HCT116 (cell line): Measurements from ENCODE around the gene ZC3H12D. TPM values are rescaled to one million over a fixed set of nuclear protein-coding genes. Genes with fewer than 3 reads are reported as not detected.

Experiments used
- ATAC-seq: fragments of 200-7000 bp; cut with Tn5 transposase; 2 replicates; pipeline ENCODE4 v1.9.1; 2020; ENCODE audit warnings: mild to moderate bottlenecking, moderate library complexity
- BruUV-seq: library from RNA; stranded (reverse); fragments of 400-500 nt; replicated peaks from 2 replicates; lab custom pipeline; 2021; lab: Mats Ljungman, UMichigan
- CTCF ChIA-PET: fragments of 300-600 bp; sonication (Branson Sonifier 250); formaldehyde crosslinking; loops from one replicate; lab custom pipeline; 2021; ENCODE audit warnings: antibody characterized with exemption; lab: Charles Lee
- POLR2A ChIA-PET: fragments of 300-600, 350-600 bp; sonication (Branson Sonifier 250); formaldehyde crosslinking; loops from one replicate; lab custom pipeline; 2021; ENCODE audit warnings: antibody characterized with exemption; lab: Charles Lee
- RAD21 ChIA-PET, 2 experiments: fragments of 300-600 bp; sonication (Branson Sonifier 250); formaldehyde crosslinking; loops; one replicate each; lab custom pipeline; 2023; ENCODE audit warnings: low total read pairs in 2 of 2; ENCODE audit not compliant: uncharacterized antibody in 2 of 2, unreplicated experiment in 2 of 2, low non-redundant PET in 1 of 2; lab: Charles Lee
- DNase-seq: peaks from one replicate; pipeline ENCODE4 v3.0.0-alpha.2; 2010; ENCODE audit warnings: low read depth, low spot score
- H2AFZ ChIP-seq: fragments of 200-600 bp; shearing (Covaris generic), sonication (generic); 2 replicates; pipeline ENCODE4 v1.6.1; 2017; ENCODE audit warnings: low read depth, mixed run types, mixed read lengths, antibody characterized with exemption, low read length; ENCODE audit not compliant: poor library complexity, severe bottlenecking
- H3K27ac ChIP-seq: 2 replicates; pipeline ENCODE4 v1.5.1; 2012; ENCODE audit warnings: low read depth, low read length
- H3K27me3 ChIP-seq: fragments of 200-600 bp; sonication (generic); 2 replicates; pipeline ENCODE4 v1.6.1; 2016; ENCODE audit warnings: mixed run types, low read length, mixed read lengths; ENCODE audit not compliant: insufficient read depth
- H3K36me3 ChIP-seq, 2 experiments: fragments of 200-500 bp in 1 of 2; fragments of 200-600 bp in 1 of 2; sonication (Bioruptor generic) in 1 of 2; sonication (generic) in 1 of 2; 2 replicates each; pipeline versions ENCODE4 v1.5.1 to v1.6.1; 2014 to 2016; ENCODE audit warnings: low read length in 2 of 2, inconsistent platforms in 1 of 2, mixed read lengths in 1 of 2, mixed run types in 1 of 2; ENCODE audit not compliant: insufficient read depth in 2 of 2, control insufficient read depth in 1 of 2
- H3K4me1 ChIP-seq, 2 experiments: fragments of 200-600 bp in 1 of 2; sonication (generic) in 1 of 2; 2 replicates each; pipeline versions ENCODE4 v1.5.1 to v1.6.1; 2012 to 2017; ENCODE audit warnings: low read length in 2 of 2, inconsistent platforms in 1 of 2, mild to moderate bottlenecking in 1 of 2, mixed read lengths in 1 of 2, mixed run types in 1 of 2, moderate library complexity in 1 of 2; ENCODE audit not compliant: insufficient read depth in 2 of 2, control insufficient read depth in 1 of 2
- H3K4me2 ChIP-seq: fragments of 200-600 bp; sonication (generic); 2 replicates; pipeline ENCODE4 v1.6.1; 2017; ENCODE audit warnings: mixed run types, low read length, mixed read lengths
- H3K4me3 ChIP-seq, 2 experiments: fragments of 200-600 bp in 1 of 2; sonication (generic) in 1 of 2; replicated peaks in 1 of 2; 2 replicates each; pipeline ENCODE4 v1.5.1; 2011 to 2016; ENCODE audit warnings: low read length in 2 of 2, control low read depth in 1 of 2, low read depth in 1 of 2, mild to moderate bottlenecking in 1 of 2, mixed read lengths in 1 of 2, mixed run types in 1 of 2
- H3K79me2 ChIP-seq: fragments of 200-600 bp; sonication (generic); 2 replicates; pipeline ENCODE4 v1.6.1; 2017; ENCODE audit warnings: mild to moderate bottlenecking, mixed run types, low read length, moderate library complexity, mixed read lengths; ENCODE audit not compliant: insufficient read depth
- H3K9ac ChIP-seq: fragments of 200-600 bp; sonication (generic); 2 replicates; pipeline ENCODE4 v1.6.1; 2016; ENCODE audit warnings: low read length, mixed read lengths
- H3K9me2 ChIP-seq: fragments of 200-600 bp; sonication (generic), shearing (Covaris generic); 2 replicates; pipeline ENCODE4 v1.6.1; 2017; ENCODE audit warnings: mixed run types, mild to moderate bottlenecking, moderate library complexity; ENCODE audit not compliant: insufficient read depth
- H3K9me3 ChIP-seq, 2 experiments: fragments of 200-500 bp in 1 of 2; fragments of 200-600 bp in 1 of 2; sonication (Bioruptor generic) in 1 of 2; sonication (generic) in 1 of 2; 2 replicates each; pipeline ENCODE4 v1.6.1; 2014 to 2017; ENCODE audit warnings: low read length in 2 of 2, mixed read lengths in 2 of 2, inconsistent platforms in 1 of 2, low read depth in 1 of 2, mild to moderate bottlenecking in 1 of 2, mixed run types in 1 of 2, moderate library complexity in 1 of 2; ENCODE audit not compliant: control insufficient read depth in 1 of 2, insufficient read depth in 1 of 2
- H4K20me1 ChIP-seq: fragments of 200-600 bp; sonication (generic), shearing (Covaris generic); 2 replicates; pipeline ENCODE4 v1.6.1; 2017; ENCODE audit warnings: mixed run types, mild to moderate bottlenecking, moderate library complexity; ENCODE audit not compliant: insufficient read depth
- CBX3 ChIP-seq: IDR thresholded peaks from 2 replicates; pipeline ENCODE4 v1.6.1; 2012; ENCODE audit warnings: low read depth
- CEBPB ChIP-seq: IDR thresholded peaks from 2 replicates; pipeline ENCODE4 v1.6.1; 2012; ENCODE audit warnings: low read depth
- EGR1 ChIP-seq: IDR thresholded peaks from 2 replicates; pipeline ENCODE4 v1.6.1; 2012; ENCODE audit warnings: low read depth
- ELF1 ChIP-seq: IDR thresholded peaks from 2 replicates; pipeline ENCODE4 v1.6.1; 2012; ENCODE audit warnings: low read depth, borderline replicate concordance
- EZH2phosphoT487 ChIP-seq: fragments of 200-600 bp; IDR thresholded peaks from 2 replicates; pipeline ENCODE4 v1.6.1; 2018; ENCODE audit warnings: antibody characterized with exemption, borderline replicate concordance
- FOSL1 ChIP-seq: IDR thresholded peaks from 2 replicates; pipeline ENCODE4 v1.6.1; 2012; ENCODE audit warnings: low read depth
- JUND ChIP-seq: IDR thresholded peaks from 2 replicates; pipeline ENCODE4 v1.6.1; 2012
- RAD21 ChIP-seq: IDR thresholded peaks from 2 replicates; pipeline ENCODE4 v1.6.1; 2012; ENCODE audit warnings: low read depth, mild to moderate bottlenecking
- SRF ChIP-seq: IDR thresholded peaks from 2 replicates; pipeline ENCODE4 v1.6.1; 2012; ENCODE audit warnings: low read depth
- YY1 ChIP-seq: IDR thresholded peaks from 2 replicates; pipeline ENCODE4 v1.6.1; 2011; ENCODE audit warnings: low read length, low read depth, moderate library complexity, mild to moderate bottlenecking; ENCODE audit not compliant: insufficient replicate concordance; ENCODE audit errors: extremely low read depth
- ZFX ChIP-seq: fragments of 450-650 bp; IDR thresholded peaks from 2 replicates; pipeline ENCODE4 v1.6.1; 2017
- intact Hi-C: fragments of 100-400 bp; cut with micrococcal nuclease; formaldehyde crosslinking; loops from 2 replicates; pipeline ENCODE4 v1.10.0; 2022
- total RNA-seq: library from RNA; stranded (reverse); gene quantifications from one replicate; pipeline ENCODE4 v1.2.1, GENCODE V29; 2021; ENCODE audit not compliant: unreplicated experiment
- TF ChIP-seq, protein P1 (sequence below): IDR thresholded peaks from 2 replicates; pipeline ENCODE4 v1.6.1; 2012; ENCODE audit warnings: low read depth
- TF ChIP-seq, protein P2 (sequence below): IDR thresholded peaks from 2 replicates; pipeline ENCODE4 v1.6.1; 2011; ENCODE audit warnings: mild to moderate bottlenecking, low read length, moderate library complexity; ENCODE audit not compliant: insufficient replicate concordance; ENCODE audit errors: extremely low read depth
- TF ChIP-seq, protein P3 (sequence below): IDR thresholded peaks from 2 replicates; pipeline ENCODE4 v1.6.1; 2012

ZC3H12D gene
- total RNA-seq, 1 experiment from 2014 or later = 0.30 TPM

DNA sequence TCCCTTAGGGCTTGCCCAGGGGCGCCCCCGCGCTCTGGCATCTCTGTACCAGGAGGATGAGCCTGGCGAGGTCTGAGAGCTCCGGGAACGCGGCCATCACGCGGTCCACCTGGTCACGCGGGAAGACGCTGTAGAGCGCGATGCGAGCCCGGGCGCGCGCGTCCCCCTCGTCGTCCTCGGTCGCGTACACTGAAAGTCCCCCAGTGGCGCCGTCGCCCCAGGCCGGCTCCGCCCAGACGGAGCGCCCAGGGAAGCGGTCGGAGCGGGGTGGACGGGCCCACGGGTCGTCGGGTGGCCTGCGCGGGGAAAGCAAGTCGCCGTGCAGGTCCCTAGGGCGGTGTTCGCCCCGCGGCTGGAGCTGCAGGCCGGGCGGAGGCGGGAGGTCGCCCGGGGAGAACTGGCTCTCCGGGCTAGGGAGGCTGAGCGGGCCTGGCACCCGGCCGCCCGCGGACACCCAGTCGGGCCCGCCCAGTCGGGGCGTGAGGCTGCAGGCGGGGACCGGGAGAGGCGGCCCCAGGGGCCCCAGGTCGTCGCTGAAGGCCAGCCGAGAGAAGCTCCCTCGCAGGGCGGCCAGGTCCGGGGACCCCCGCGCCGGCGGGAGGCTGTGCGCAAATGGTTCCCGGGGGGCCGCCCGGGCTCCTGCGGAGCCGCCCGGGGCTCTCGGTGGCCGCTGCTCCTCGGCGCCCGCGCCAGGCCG, 34.0 kb downstream of the ZC3H12D start (continued):
- TF ChIP-seq, protein P1, sequence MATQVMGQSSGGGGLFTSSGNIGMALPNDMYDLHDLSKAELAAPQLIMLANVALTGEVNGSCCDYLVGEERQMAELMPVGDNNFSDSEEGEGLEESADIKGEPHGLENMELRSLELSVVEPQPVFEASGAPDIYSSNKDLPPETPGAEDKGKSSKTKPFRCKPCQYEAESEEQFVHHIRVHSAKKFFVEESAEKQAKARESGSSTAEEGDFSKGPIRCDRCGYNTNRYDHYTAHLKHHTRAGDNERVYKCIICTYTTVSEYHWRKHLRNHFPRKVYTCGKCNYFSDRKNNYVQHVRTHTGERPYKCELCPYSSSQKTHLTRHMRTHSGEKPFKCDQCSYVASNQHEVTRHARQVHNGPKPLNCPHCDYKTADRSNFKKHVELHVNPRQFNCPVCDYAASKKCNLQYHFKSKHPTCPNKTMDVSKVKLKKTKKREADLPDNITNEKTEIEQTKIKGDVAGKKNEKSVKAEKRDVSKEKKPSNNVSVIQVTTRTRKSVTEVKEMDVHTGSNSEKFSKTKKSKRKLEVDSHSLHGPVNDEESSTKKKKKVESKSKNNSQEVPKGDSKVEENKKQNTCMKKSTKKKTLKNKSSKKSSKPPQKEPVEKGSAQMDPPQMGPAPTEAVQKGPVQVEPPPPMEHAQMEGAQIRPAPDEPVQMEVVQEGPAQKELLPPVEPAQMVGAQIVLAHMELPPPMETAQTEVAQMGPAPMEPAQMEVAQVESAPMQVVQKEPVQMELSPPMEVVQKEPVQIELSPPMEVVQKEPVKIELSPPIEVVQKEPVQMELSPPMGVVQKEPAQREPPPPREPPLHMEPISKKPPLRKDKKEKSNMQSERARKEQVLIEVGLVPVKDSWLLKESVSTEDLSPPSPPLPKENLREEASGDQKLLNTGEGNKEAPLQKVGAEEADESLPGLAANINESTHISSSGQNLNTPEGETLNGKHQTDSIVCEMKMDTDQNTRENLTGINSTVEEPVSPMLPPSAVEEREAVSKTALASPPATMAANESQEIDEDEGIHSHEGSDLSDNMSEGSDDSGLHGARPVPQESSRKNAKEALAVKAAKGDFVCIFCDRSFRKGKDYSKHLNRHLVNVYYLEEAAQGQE = no peak
- TF ChIP-seq CEBPB (no peak), EGR1 (no peak), SRF (no peak), EZH2phosphoT487 (no peak), JUND (no peak), ZFX (no peak)

DNA sequence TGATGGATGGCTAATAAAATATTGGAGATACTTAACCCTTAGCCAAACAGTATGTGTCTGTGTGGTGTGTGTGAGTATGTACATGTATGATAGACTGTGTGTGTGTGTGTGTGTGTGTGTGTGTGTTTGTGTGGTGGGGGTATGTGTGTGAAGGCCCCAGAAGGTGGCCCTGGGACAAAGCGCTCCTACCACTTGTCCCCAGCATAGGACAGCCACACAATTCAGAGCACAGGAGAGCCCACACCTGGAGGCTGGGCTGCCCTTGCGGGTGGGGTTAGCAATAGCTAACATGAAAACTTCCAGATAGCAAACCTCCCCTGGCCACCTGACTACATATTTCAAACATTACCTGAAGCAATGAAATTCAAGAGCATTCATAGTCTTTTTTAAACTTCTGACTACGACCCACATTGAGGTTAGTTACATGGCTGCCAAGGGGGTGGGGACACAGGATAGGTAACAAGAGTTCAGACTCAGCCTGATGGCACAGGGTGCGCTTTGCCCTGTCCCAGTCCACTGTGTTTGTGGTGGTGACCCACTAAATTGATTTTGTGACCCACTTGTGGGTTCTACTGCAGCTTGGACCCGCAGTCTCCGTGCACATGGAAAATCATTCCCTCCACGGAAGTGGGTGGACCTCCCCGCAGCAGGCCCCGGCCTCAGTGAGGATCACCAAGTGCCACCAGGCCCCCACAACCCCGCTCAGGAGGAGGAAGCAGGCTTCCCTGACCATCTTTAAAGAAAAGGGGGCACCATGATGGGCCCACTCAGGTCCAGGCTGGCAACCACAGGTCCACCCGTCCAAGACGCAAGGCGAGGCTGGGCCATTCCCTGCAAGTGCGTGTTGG, 34.8 kb downstream of the ZC3H12D start:
- H4K20me1 ChIP-seq = no peaks in the 10 kb centered on the region
- BruUV-seq = no TSS peak
- H3K27me3 ChIP-seq = no peaks in the 10 kb centered on the region
- intact Hi-C loops = no loop called here
- ChIA-PET CTCF (no interaction called here), POLR2A (no interaction called here), RAD21 (no interaction called here)
- H3K4me3 ChIP-seq = no peak overlapping the region
- no peaks in the 10 kb centered on the region for H3K79me2 ChIP-seq
- no peak overlapping the region for H3K4me2 ChIP-seq
- H3K36me3 ChIP-seq = no peaks in the 10 kb centered on the region
- TF ChIP-seq YY1 = no peak
- TF ChIP-seq, protein P1 = no peak
- no peak for TF ChIP-seq RAD21
- no peak for TF ChIP-seq CBX3
- TF ChIP-seq, protein P2, sequence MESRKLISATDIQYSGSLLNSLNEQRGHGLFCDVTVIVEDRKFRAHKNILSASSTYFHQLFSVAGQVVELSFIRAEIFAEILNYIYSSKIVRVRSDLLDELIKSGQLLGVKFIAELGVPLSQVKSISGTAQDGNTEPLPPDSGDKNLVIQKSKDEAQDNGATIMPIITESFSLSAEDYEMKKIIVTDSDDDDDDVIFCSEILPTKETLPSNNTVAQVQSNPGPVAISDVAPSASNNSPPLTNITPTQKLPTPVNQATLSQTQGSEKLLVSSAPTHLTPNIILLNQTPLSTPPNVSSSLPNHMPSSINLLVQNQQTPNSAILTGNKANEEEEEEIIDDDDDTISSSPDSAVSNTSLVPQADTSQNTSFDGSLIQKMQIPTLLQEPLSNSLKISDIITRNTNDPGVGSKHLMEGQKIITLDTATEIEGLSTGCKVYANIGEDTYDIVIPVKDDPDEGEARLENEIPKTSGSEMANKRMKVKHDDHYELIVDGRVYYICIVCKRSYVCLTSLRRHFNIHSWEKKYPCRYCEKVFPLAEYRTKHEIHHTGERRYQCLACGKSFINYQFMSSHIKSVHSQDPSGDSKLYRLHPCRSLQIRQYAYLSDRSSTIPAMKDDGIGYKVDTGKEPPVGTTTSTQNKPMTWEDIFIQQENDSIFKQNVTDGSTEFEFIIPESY = no peak
- TF ChIP-seq, protein P3, sequence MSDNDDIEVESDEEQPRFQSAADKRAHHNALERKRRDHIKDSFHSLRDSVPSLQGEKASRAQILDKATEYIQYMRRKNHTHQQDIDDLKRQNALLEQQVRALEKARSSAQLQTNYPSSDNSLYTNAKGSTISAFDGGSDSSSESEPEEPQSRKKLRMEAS = no peak
- no peak for TF ChIP-seq ELF1
- no peak for TF ChIP-seq EGR1
- TF ChIP-seq ZFX = no peak
- TF ChIP-seq FOSL1 = no peak
- ATAC-seq (no peak), DNase-seq (no peak)
- H2AFZ ChIP-seq = no peak overlapping the region
- no peak overlapping the region for H3K9ac ChIP-seq
- H3K9me2 ChIP-seq = no peaks in the 10 kb centered on the region
- H3K9me3 ChIP-seq = no peaks in the 10 kb centered on the region
- H3K4me1 ChIP-seq = peaks cover 8 to 10% of the 10 kb centered on the region in 2 experiments; a peak in 3 of 4 replicates
- no peak overlapping the region for H3K27ac ChIP-seq
